NB4 (cell line): ENCODE measurements around the gene FBXO47.

Source experiments
- DNase-seq: peaks from one replicate; pipeline ENCODE4 v3.0.0; 2010; ENCODE audit warnings: low read depth
- H3K4me3 ChIP-seq: one replicate; pipeline ENCODE4 v1.5.1; 2011; ENCODE audit warnings: mild to moderate bottlenecking, low read depth, low read length, moderate library complexity
- CTCF ChIP-seq: IDR thresholded peaks from one replicate; pipeline ENCODE4 v1.5.1; 2012; ENCODE audit warnings: low read depth, low read length
- MAX ChIP-seq: IDR thresholded peaks from 2 replicates; pipeline ENCODE4 v1.6.1; 2011; ENCODE audit warnings: low read depth, low read length
- MYC ChIP-seq: IDR thresholded peaks from 2 replicates; pipeline ENCODE4 v1.6.1; 2011; ENCODE audit warnings: low read depth, low read length
- POLR2A ChIP-seq: IDR thresholded peaks from 2 replicates; pipeline ENCODE4 v1.6.1; 2011; ENCODE audit warnings: mild to moderate bottlenecking; ENCODE audit not compliant: insufficient read length; ENCODE audit errors: extremely low read depth

FBXO47 gene

GRCh38 chr17:39011907-39012468 is 44.8 kb upstream of the FBXO47 start:
- no peak for DNase-seq
- TF ChIP-seq CTCF: no peak
- TF ChIP-seq MYC: no peak
- no peak for TF ChIP-seq POLR2A
- TF ChIP-seq MAX: no peak
- H3K4me3 ChIP-seq: no peak overlapping the region

GRCh38 chr17:39009581-39010001 is 42.4 kb upstream of the FBXO47 start:
- DNase-seq: no peak
- TF ChIP-seq MAX (no peak), POLR2A (no peak), CTCF (no peak), MYC (no peak)
- H3K4me3 ChIP-seq: no peak overlapping the region

GRCh38 chr17:39008633-39009032 is 41.4 kb upstream of the FBXO47 start:
- no peak for DNase-seq
- TF ChIP-seq MAX (no peak), POLR2A (no peak)
- H3K4me3 ChIP-seq: no peak overlapping the region

- H3K4me3 ChIP-seq: no peak overlapping the region
- DNase-seq: peak; percentile 49
- TF ChIP-seq MAX: no peak
Observed at GRCh38 chr17:39002991-39003715, 36.0 kb upstream of the FBXO47 start.

- DNase-seq: peak; percentile 82
- H3K4me3 ChIP-seq: no peak overlapping the region
- no peak for TF ChIP-seq CTCF
- TF ChIP-seq MAX: no peak
- no peak for TF ChIP-seq MYC
Observed at GRCh38 chr17:39001703-39002637, 34.8 kb upstream of the FBXO47 start.

GRCh38 chr17:39000021-39000601 is 32.9 kb upstream of the FBXO47 start:
- DNase-seq: no peak
- TF ChIP-seq POLR2A (no peak), CTCF (no peak), MYC (no peak), MAX (no peak)
- H3K4me3 ChIP-seq: no peak overlapping the region
